A549 (cell line): ENCODE measurements around the gene POLR2E.

Experiments used
- BHLHE40 ChIP-seq: IDR thresholded peaks from 2 replicates; pipeline ENCODE4 v1.6.1; 2012; ENCODE audit warnings: low read depth, low read length, inconsistent platforms
- FOSL2 ChIP-seq, 2 experiments: fragments of 450-650 bp in 1 of 2; fragments of >200 bp in 1 of 2; sonication (Bioruptor Twin) in 1 of 2; formaldehyde crosslinking; IDR thresholded peaks; 2 replicates each; pipeline versions ENCODE4 v1.5.0 to v1.6.1; 2016 to 2020; ENCODE audit warnings: mild to moderate bottlenecking in 1 of 2, moderate library complexity in 1 of 2
- TF ChIP-seq, protein P1 (sequence below): fragments of >200 bp; sonication (Bioruptor Twin); formaldehyde crosslinking; IDR thresholded peaks from 3 replicates; pipeline ENCODE4 v1.5.1; 2016

DNA sequence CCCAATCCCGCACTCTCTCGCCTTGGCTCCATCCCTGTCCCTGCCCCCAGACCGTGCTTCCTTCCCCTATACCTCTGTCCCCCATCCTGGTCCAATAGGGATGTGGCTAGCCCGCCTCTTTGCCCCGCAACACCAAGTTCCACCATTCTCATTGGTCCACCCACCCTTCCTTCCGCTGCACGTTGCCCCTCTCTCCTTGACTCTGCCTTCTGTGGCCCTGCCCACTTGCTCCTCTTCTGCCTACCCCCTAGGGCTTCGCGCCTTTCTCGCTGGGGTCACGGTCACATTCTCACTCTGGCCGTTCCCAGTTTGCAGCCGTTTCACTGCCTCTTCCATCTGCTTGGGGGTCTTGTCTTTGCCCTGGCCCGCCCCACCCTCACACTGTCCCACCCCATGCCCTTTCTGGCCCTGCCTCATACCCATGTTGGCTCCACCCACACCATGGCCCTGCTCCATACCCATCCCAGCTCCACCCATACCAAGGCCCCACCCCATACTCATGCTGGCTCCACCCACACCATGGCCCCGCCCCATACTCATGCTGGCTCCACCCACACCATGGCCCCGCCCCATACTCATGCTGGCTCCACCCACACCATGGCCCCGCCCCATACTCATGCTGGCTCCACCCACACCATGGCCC lies 32.7 kb downstream of the POLR2E start:
- TF ChIP-seq FOSL2 (IDR thresholded peaks at IDR 0.05) (no peak), FOSL2 (CRISPR knock-in tag; IDR thresholded peaks at IDR 0.05) (no peak), BHLHE40 (no peak)
- TF ChIP-seq, protein P1, sequence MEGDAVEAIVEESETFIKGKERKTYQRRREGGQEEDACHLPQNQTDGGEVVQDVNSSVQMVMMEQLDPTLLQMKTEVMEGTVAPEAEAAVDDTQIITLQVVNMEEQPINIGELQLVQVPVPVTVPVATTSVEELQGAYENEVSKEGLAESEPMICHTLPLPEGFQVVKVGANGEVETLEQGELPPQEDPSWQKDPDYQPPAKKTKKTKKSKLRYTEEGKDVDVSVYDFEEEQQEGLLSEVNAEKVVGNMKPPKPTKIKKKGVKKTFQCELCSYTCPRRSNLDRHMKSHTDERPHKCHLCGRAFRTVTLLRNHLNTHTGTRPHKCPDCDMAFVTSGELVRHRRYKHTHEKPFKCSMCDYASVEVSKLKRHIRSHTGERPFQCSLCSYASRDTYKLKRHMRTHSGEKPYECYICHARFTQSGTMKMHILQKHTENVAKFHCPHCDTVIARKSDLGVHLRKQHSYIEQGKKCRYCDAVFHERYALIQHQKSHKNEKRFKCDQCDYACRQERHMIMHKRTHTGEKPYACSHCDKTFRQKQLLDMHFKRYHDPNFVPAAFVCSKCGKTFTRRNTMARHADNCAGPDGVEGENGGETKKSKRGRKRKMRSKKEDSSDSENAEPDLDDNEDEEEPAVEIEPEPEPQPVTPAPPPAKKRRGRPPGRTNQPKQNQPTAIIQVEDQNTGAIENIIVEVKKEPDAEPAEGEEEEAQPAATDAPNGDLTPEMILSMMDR: no peak
